HEK293 (cell line): ENCODE results near the gene SOX12.

ENCODE experiments used
- CTCF ChIA-PET: fragments of 350-600 bp; formaldehyde crosslinking; extraction: SDS; loops from one replicate; lab custom pipeline; 2021; ENCODE audit warnings: antibody characterized with exemption; lab: Yijun Ruan, JAX
- POLR2A ChIA-PET: fragments of 300-600 bp; formaldehyde crosslinking; extraction: SDS; loops from one replicate; lab custom pipeline; 2020; ENCODE audit warnings: antibody characterized with exemption, inconsistent platforms; lab: Yijun Ruan, JAX
- H3K27ac ChIP-seq: fragments of 200-500 bp; sonication (Bioruptor generic); 2 replicates; pipeline ENCODE4 v1.5.1; 2014; ENCODE audit warnings: low read depth, low read length, control low read depth, inconsistent platforms; ENCODE audit errors: extremely low read depth
- H3K36me3 ChIP-seq, 2 experiments: fragments of 200-500 bp in 1 of 2; sonication (Bioruptor generic) in 1 of 2; 1 replicate in 1 of 2; 2 replicates in 1 of 2; pipeline ENCODE4 v1.5.1; 2014 to 2017; ENCODE audit warnings: inconsistent platforms in 2 of 2, low read length in 2 of 2; ENCODE audit not compliant: control insufficient read depth in 2 of 2, insufficient read depth in 1 of 2
- H3K4me1 ChIP-seq: fragments of 200-500 bp; sonication (Bioruptor generic); 2 replicates; pipeline ENCODE4 v1.5.1; 2014; ENCODE audit warnings: mild to moderate bottlenecking, low read length, inconsistent platforms; ENCODE audit not compliant: control insufficient read depth, insufficient read depth
- H3K4me3 ChIP-seq: 2 replicates; pipeline ENCODE4 v1.5.1; 2011; ENCODE audit warnings: low read depth, mild to moderate bottlenecking, control low read depth, low read length, moderate library complexity
- H3K9me3 ChIP-seq: fragments of 200-500 bp; sonication (Bioruptor generic); 2 replicates; pipeline ENCODE4 v1.5.1; 2014; ENCODE audit warnings: low read depth, low read length, inconsistent platforms; ENCODE audit not compliant: control insufficient read depth, insufficient read depth
- BCL11A ChIP-seq: fragments of 450-650 bp; formaldehyde crosslinking; IDR thresholded peaks from 2 replicates; pipeline ENCODE4 v1.5.1; 2016; ENCODE audit warnings: low read depth, missing biosample characterization, missing genetic modification characterization
- KLF8 ChIP-seq: fragments of 450-650 bp; formaldehyde crosslinking; IDR thresholded peaks from 2 replicates; pipeline ENCODE4 v1.5.1; 2016; ENCODE audit warnings: missing biosample characterization, missing genetic modification characterization
- ZBTB48 ChIP-seq: fragments of 450-650 bp; formaldehyde crosslinking; IDR thresholded peaks from 2 replicates; pipeline ENCODE4 v1.5.1; 2016; ENCODE audit warnings: missing biosample characterization, missing genetic modification characterization
- ZEB2 ChIP-seq: fragments of 450-650 bp; formaldehyde crosslinking; IDR thresholded peaks from 2 replicates; pipeline ENCODE4 v1.5.1; 2016; ENCODE audit warnings: missing biosample characterization, missing genetic modification characterization
- ZFHX2 ChIP-seq: fragments of 450-650 bp; formaldehyde crosslinking; conservative IDR thresholded peaks from 2 replicates; pipeline ENCODE4 v1.5.1; 2016; ENCODE audit warnings: missing biosample characterization, missing genetic modification characterization
- ZNF112 ChIP-seq: fragments of 450-650 bp; formaldehyde crosslinking; IDR thresholded peaks from 2 replicates; pipeline ENCODE4 v1.5.0; 2017; ENCODE audit warnings: missing biosample characterization, missing genetic modification characterization
- ZNF140 ChIP-seq: fragments of 450-650 bp; formaldehyde crosslinking; IDR thresholded peaks from 2 replicates; pipeline ENCODE4 v1.5.1; 2016; ENCODE audit warnings: missing biosample characterization, missing genetic modification characterization
- ZNF174 ChIP-seq: fragments of 450-650 bp; formaldehyde crosslinking; IDR thresholded peaks from 2 replicates; pipeline ENCODE4 v1.5.0; 2017; ENCODE audit warnings: missing biosample characterization, mild to moderate bottlenecking, missing genetic modification characterization
- ZNF2 ChIP-seq: fragments of 450-650 bp; formaldehyde crosslinking; IDR thresholded peaks from 2 replicates; pipeline ENCODE4 v1.5.1; 2016; ENCODE audit warnings: missing biosample characterization, missing genetic modification characterization
- ZNF23 ChIP-seq: fragments of 450-650 bp; formaldehyde crosslinking; IDR thresholded peaks from 2 replicates; pipeline ENCODE4 v1.5.1; 2016; ENCODE audit warnings: missing biosample characterization, missing genetic modification characterization, borderline replicate concordance
- ZNF239 ChIP-seq: fragments of 450-650 bp; formaldehyde crosslinking; IDR thresholded peaks from 2 replicates; pipeline ENCODE4 v1.5.1; 2016; ENCODE audit warnings: missing biosample characterization, missing genetic modification characterization
- ZNF514 ChIP-seq: fragments of 450-650 bp; formaldehyde crosslinking; IDR thresholded peaks from 2 replicates; pipeline ENCODE4 v1.5.1; 2016; ENCODE audit warnings: missing biosample characterization, missing genetic modification characterization
- ZNF558 ChIP-seq: fragments of 450-650 bp; formaldehyde crosslinking; IDR thresholded peaks from 2 replicates; pipeline ENCODE4 v1.5.1; 2016; ENCODE audit warnings: missing biosample characterization, missing genetic modification characterization
- ZNF585B ChIP-seq: fragments of 450-650 bp; formaldehyde crosslinking; IDR thresholded peaks from 2 replicates; pipeline ENCODE4 v1.5.1; 2016; ENCODE audit warnings: missing biosample characterization, missing genetic modification characterization
- ZNF600 ChIP-seq: fragments of 450-650 bp; formaldehyde crosslinking; IDR thresholded peaks from 2 replicates; pipeline ENCODE4 v1.5.1; 2016; ENCODE audit warnings: missing biosample characterization, missing genetic modification characterization
- ZNF623 ChIP-seq: fragments of 450-650 bp; formaldehyde crosslinking; IDR thresholded peaks from 2 replicates; pipeline ENCODE4 v1.5.1; 2016; ENCODE audit warnings: missing biosample characterization, missing genetic modification characterization
- ZNF701 ChIP-seq: fragments of 450-650 bp; formaldehyde crosslinking; IDR thresholded peaks from 2 replicates; pipeline ENCODE4 v1.5.1; 2016; ENCODE audit warnings: missing biosample characterization, missing genetic modification characterization
- ZNF707 ChIP-seq: fragments of 450-650 bp; formaldehyde crosslinking; IDR thresholded peaks from 2 replicates; pipeline ENCODE4 v1.5.1; 2016; ENCODE audit warnings: missing biosample characterization, missing genetic modification characterization
- ZNF768 ChIP-seq: fragments of 450-650 bp; formaldehyde crosslinking; IDR thresholded peaks from 2 replicates; pipeline ENCODE4 v1.5.1; 2018; ENCODE audit warnings: missing biosample characterization, mild to moderate bottlenecking, missing genetic modification characterization
- ZSCAN23 ChIP-seq: fragments of 450-650 bp; formaldehyde crosslinking; IDR thresholded peaks from 2 replicates; pipeline ENCODE4 v1.5.1; 2016; ENCODE audit warnings: missing biosample characterization, missing genetic modification characterization
- ZSCAN30 ChIP-seq: fragments of 450-650 bp; IDR thresholded peaks from 2 replicates; pipeline ENCODE4 v1.5.1; 2018; ENCODE audit warnings: missing biosample characterization, mild to moderate bottlenecking, missing genetic modification characterization, moderate library complexity
- TF ChIP-seq, protein P1 (sequence below): fragments of 450-650 bp; formaldehyde crosslinking; IDR thresholded peaks from 2 replicates; pipeline ENCODE4 v1.5.0; 2017; ENCODE audit warnings: missing biosample characterization, missing genetic modification characterization, borderline replicate concordance
- TF ChIP-seq, protein P2 (sequence below): fragments of 450-650 bp; formaldehyde crosslinking; IDR thresholded peaks from 2 replicates; pipeline ENCODE4 v1.5.1; 2017; ENCODE audit warnings: missing biosample characterization, missing genetic modification characterization
- TF ChIP-seq, protein P3 (sequence below): fragments of 450-650 bp; formaldehyde crosslinking; IDR thresholded peaks from 2 replicates; pipeline ENCODE4 v1.5.1; 2016; ENCODE audit warnings: missing biosample characterization, missing genetic modification characterization
- TF ChIP-seq, protein P4 (sequence below): fragments of 450-650 bp; formaldehyde crosslinking; IDR thresholded peaks from 2 replicates; pipeline ENCODE4 v1.5.1; 2016; ENCODE audit warnings: missing biosample characterization, missing genetic modification characterization

The SOX12 gene

DNA sequence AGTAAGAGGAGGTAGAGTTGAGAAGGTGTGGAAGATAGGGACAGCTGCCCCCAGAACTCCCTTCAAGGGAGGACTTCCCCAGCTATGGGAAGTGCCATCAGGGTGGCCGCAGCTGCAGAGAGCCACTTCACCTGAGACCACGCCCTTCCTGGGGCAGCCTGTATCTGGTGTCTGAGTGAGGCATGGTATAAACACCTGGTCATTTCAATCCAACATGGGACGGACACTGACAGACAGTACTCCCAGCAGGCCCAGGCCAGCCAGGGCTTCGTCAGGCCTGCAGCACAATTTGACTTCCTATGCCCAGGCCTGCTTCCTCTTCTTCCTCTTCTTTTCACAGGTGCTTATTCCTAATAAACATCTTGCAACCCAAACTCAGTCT, 4.5 kb downstream of the SOX12 start (continued):
- TF ChIP-seq KLF8: no peak
- no peak for TF ChIP-seq ZNF701

DNA sequence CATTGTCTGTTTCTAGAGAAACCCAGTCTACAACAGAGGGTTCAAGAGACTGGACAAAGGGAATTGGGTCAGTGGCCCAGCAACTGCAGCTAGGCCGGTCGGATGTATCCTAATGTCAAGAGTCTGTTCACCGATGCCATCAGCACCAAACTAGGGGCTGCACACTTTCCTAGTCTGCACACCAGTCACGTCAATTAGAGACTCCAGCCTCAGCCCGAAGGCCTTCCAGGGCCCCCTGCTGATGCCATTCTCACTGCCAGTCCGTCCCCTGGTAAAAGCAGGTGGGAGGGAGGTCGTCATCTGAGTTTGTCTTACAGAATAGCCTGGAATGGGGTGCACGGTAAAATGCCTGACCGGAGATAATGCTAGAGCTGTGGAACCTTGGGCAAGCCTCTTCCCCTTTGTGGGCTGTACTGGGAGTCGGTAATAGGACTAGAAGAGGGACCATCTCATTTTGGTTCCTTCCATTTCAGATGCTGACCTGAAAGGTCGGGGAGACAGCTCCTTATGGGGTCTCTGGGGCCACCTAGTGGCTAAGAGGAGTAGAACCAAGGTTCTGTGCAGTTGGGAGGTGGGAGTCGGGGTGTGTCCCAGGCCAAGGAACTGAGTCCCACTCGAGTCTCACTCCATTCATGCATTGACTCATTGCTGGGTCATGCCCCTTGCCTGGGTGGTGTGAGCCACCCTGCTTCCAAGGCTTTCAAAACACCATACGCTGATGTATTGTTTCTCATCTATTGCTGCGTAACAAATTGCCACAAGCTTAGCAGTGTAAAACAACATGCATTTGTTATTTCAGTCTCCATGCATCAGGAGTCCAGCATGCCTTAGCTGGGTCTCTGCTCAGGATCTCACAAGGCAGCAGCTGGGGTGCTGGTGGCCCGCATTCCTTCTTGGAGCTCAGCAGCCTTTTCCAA, 5.1 kb downstream of the SOX12 start:
- CTCF ChIA-PET: interaction anchor here (0.5 to 3.6 kb wide), 39 partner anchors 9 to 928 kb away, joined by 3 to 29 read pairs (median 5); partner anchors contain the start of genes DEFB132, NRSN2 and ZCCHC3
- POLR2A ChIA-PET: interaction anchor here (0.6 to 3.2 kb wide), 9 partner anchors 9 to 77 kb away, joined by 3 to 14 read pairs (median 4); partner anchors contain the start of genes NRSN2 and ZCCHC3
- H3K36me3 ChIP-seq: peaks cover 0 to 5% of the 10 kb centered on the region in 2 experiments; a peak in 1 of 3 replicates
- no peaks in the 10 kb centered on the region for H3K9me3 ChIP-seq
- no peak overlapping the region for H3K4me3 ChIP-seq
- peaks cover 6% of the 10 kb centered on the region; the same call in 1 of the 2 replicates for H3K4me1 ChIP-seq
- H3K27ac ChIP-seq: no peak overlapping the region
- 0 out of 2 replicates have a peak, but pooled peaks have one; percentile 19 for TF ChIP-seq ZSCAN30
- 0 out of 2 replicates have a peak, but pooled peaks have one; percentile 20 for TF ChIP-seq ZFHX2
- TF ChIP-seq, protein P1, sequence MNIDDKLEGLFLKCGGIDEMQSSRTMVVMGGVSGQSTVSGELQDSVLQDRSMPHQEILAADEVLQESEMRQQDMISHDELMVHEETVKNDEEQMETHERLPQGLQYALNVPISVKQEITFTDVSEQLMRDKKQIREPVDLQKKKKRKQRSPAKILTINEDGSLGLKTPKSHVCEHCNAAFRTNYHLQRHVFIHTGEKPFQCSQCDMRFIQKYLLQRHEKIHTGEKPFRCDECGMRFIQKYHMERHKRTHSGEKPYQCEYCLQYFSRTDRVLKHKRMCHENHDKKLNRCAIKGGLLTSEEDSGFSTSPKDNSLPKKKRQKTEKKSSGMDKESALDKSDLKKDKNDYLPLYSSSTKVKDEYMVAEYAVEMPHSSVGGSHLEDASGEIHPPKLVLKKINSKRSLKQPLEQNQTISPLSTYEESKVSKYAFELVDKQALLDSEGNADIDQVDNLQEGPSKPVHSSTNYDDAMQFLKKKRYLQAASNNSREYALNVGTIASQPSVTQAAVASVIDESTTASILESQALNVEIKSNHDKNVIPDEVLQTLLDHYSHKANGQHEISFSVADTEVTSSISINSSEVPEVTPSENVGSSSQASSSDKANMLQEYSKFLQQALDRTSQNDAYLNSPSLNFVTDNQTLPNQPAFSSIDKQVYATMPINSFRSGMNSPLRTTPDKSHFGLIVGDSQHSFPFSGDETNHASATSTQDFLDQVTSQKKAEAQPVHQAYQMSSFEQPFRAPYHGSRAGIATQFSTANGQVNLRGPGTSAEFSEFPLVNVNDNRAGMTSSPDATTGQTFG (tag by site-specific recombination): no peak
- TF ChIP-seq ZNF514: no peak
- TF ChIP-seq, protein P2, sequence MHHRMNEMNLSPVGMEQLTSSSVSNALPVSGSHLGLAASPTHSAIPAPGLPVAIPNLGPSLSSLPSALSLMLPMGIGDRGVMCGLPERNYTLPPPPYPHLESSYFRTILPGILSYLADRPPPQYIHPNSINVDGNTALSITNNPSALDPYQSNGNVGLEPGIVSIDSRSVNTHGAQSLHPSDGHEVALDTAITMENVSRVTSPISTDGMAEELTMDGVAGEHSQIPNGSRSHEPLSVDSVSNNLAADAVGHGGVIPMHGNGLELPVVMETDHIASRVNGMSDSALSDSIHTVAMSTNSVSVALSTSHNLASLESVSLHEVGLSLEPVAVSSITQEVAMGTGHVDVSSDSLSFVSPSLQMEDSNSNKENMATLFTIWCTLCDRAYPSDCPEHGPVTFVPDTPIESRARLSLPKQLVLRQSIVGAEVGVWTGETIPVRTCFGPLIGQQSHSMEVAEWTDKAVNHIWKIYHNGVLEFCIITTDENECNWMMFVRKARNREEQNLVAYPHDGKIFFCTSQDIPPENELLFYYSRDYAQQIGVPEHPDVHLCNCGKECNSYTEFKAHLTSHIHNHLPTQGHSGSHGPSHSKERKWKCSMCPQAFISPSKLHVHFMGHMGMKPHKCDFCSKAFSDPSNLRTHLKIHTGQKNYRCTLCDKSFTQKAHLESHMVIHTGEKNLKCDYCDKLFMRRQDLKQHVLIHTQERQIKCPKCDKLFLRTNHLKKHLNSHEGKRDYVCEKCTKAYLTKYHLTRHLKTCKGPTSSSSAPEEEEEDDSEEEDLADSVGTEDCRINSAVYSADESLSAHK (tag by site-specific recombination): peak; percentile 77
- no peak for TF ChIP-seq ZNF707 (tag by site-specific recombination)
- no peak for TF ChIP-seq ZNF768 (tag by site-specific recombination)
- no peak for TF ChIP-seq ZNF239 (tag by site-specific recombination)
- TF ChIP-seq BCL11A (tag by site-specific recombination): no peak
- TF ChIP-seq ZNF112 (tag by site-specific recombination): no peak
- peak; percentile 64; the same call in 1 of the 2 replicates for TF ChIP-seq ZBTB48 (tag by site-specific recombination)
- no peak for TF ChIP-seq ZNF140 (tag by site-specific recombination)
- no peak for TF ChIP-seq ZNF623 (tag by site-specific recombination)
- 0 out of 2 replicates have a peak, but pooled peaks have one; percentile 39 for TF ChIP-seq ZNF600 (tag by site-specific recombination)
- TF ChIP-seq, protein P3, sequence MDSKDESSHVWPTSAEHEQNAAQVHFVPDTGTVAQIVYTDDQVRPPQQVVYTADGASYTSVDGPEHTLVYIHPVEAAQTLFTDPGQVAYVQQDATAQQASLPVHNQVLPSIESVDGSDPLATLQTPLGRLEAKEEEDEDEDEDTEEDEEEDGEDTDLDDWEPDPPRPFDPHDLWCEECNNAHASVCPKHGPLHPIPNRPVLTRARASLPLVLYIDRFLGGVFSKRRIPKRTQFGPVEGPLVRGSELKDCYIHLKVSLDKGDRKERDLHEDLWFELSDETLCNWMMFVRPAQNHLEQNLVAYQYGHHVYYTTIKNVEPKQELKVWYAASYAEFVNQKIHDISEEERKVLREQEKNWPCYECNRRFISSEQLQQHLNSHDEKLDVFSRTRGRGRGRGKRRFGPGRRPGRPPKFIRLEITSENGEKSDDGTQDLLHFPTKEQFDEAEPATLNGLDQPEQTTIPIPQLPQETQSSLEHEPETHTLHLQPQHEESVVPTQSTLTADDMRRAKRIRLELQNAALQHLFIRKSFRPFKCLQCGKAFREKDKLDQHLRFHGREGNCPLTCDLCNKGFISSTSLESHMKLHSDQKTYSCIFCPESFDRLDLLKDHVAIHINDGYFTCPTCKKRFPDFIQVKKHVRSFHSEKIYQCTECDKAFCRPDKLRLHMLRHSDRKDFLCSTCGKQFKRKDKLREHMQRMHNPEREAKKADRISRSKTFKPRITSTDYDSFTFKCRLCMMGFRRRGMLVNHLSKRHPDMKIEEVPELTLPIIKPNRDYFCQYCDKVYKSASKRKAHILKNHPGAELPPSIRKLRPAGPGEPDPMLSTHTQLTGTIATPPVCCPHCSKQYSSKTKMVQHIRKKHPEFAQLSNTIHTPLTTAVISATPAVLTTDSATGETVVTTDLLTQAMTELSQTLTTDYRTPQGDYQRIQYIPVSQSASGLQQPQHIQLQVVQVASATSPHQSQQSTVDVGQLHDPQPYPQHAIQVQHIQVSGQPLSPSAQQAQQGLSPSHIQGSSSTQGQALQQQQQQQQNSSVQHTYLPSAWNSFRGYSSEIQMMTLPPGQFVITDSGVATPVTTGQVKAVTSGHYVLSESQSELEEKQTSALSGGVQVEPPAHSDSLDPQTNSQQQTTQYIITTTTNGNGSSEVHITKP (tag by site-specific recombination): peak; percentile 96
- TF ChIP-seq ZNF585B: no peak
- peak; percentile 57; the same call in 1 of the 2 replicates for TF ChIP-seq ZEB2
- no peak for TF ChIP-seq ZNF174
- TF ChIP-seq ZNF23: no peak
- no peak for TF ChIP-seq ZSCAN23 (tag by site-specific recombination)
- TF ChIP-seq ZNF2 (tag by site-specific recombination): no peak
- TF ChIP-seq ZNF558: no peak
- TF ChIP-seq, protein P4, sequence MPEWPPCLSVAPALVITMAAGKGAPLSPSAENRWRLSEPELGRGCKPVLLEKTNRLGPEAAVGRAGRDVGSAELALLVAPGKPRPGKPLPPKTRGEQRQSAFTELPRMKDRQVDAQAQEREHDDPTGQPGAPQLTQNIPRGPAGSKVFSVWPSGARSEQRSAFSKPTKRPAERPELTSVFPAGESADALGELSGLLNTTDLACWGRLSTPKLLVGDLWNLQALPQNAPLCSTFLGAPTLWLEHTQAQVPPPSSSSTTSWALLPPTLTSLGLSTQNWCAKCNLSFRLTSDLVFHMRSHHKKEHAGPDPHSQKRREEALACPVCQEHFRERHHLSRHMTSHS (tag by site-specific recombination): no peak
